ENCODE results near the gene NPAS3. TPM values are rescaled to one million over a fixed set of nuclear protein-coding genes. Genes with fewer than 3 reads are reported as not detected.

NPAS3 gene
- polyA plus RNA-seq, 2 of the 4 experiments (the other 2 are of a cell fraction) = not detected

- H3K4me3 ChIP-seq = no peak overlapping the region
- TF ChIP-seq NFE2L2 (conservative IDR thresholded peaks at IDR 0.05; ENCODE audit: low read length) (no peak), HMGXB4 (CRISPR knock-in tag; IDR thresholded peaks at IDR 0.05; ENCODE audit: borderline replicate concordance) (no peak), POLR2AphosphoS2 (conservative IDR thresholded peaks at IDR 0.05; ENCODE audit: low read length) (no peak), REST (IDR thresholded peaks at IDR 0.05) (no peak), USF2 (IDR thresholded peaks at IDR 0.05) (no peak), CBX2 (IDR thresholded peaks at IDR 0.05; ENCODE audit: borderline replicate concordance, low read depth) (no peak), SREBF2 (IDR thresholded peaks at IDR 0.05) (no peak), HOXB5 (CRISPR knock-in tag; IDR thresholded peaks at IDR 0.05) (no peak)
- ChIA-PET POLR2A (interaction anchor here (0.7 kb wide), 1 partner anchor 1322 kb away, joined by 10 read pairs; no protein-coding TSS in a partner anchor), CTCF (no interaction called here)
- 41% methylated on average over 5 of the region's 5 CpGs for whole genome bisulfite sequencing (ENCODE audit: missing lambda C conversion rate)
- H3K9me3 ChIP-seq = no peaks in the 10 kb centered on the region
- H3K27ac ChIP-seq = no peak overlapping the region
- FAIRE-seq (no peak), ATAC-seq (no peak), DNase-seq (ENCODE audit: low read depth in 1 of 2, low spot score in 1 of 2) (no peak)
- no peaks in the 10 kb centered on the region for H3K4me1 ChIP-seq
- H3K4me2 ChIP-seq = no peak overlapping the region
Measured at GRCh38 chr14:33163109-33163508, 224.4 kb downstream of the NPAS3 start.

GRCh38 chr14:33163600-33163999 is 224.9 kb downstream of the NPAS3 start:
- H3K4me1 ChIP-seq = no peaks in the 10 kb centered on the region
- ATAC-seq (no peak), FAIRE-seq (no peak), DNase-seq (ENCODE audit: low read depth in 1 of 2, low spot score in 1 of 2) (no peak)
- CTCF ChIA-PET = interaction anchor here (0.7 kb wide), 1 partner anchor 1065 kb away, joined by 4 read pairs; no protein-coding TSS in a partner anchor
- POLR2A ChIA-PET = interaction anchor here (0.7 kb wide), 1 partner anchor 1322 kb away, joined by 10 read pairs; no protein-coding TSS in a partner anchor
- no peak overlapping the region for H3K4me2 ChIP-seq
- H3K4me3 ChIP-seq = no peak overlapping the region
- no peak overlapping the region for H3K27ac ChIP-seq
- 85% methylated on average over 2 of the region's 2 CpGs for WGBS (ENCODE audit: missing lambda C conversion rate)
- no peak for TF ChIP-seq PBX3 (IDR thresholded peaks at IDR 0.05)
- TF ChIP-seq NFE2L2 (conservative IDR thresholded peaks at IDR 0.05; ENCODE audit: low read length) = no peak
- TF ChIP-seq MAZ (IDR thresholded peaks at IDR 0.05; ENCODE audit: borderline replicate concordance, low read depth, low read length) = no peak
- H3K9me3 ChIP-seq = no peaks in the 10 kb centered on the region

- ATAC-seq = no peak
- TF ChIP-seq USF2 (IDR thresholded peaks at IDR 0.05) (no peak), GATA3 (IDR thresholded peaks at IDR 0.05; ENCODE audit: borderline replicate concordance) (no peak), HMGXB4 (CRISPR knock-in tag; IDR thresholded peaks at IDR 0.05; ENCODE audit: borderline replicate concordance) (no peak), POLR2A (IDR thresholded peaks at IDR 0.05; ENCODE audit: low read length) (no peak), KDM1A (IDR thresholded peaks at IDR 0.05; ENCODE audit: low read depth) (no peak), ZFP36 (IDR thresholded peaks at IDR 0.05; ENCODE audit: borderline replicate concordance, partially characterized antibody) (no peak), RCOR1 (IDR thresholded peaks at IDR 0.05; ENCODE audit: low read depth, low read length) (no peak), CTCF (IDR thresholded peaks at IDR 0.05) (no peak), MAFK (IDR thresholded peaks at IDR 0.05; ENCODE audit: partially characterized antibody) (no peak), TFCP2L1 (CRISPR knock-in tag; IDR thresholded peaks at IDR 0.05) (no peak), RNF2 (IDR thresholded peaks at IDR 0.05; ENCODE audit: borderline replicate concordance, low read depth) (no peak), HOXB5 (CRISPR knock-in tag; IDR thresholded peaks at IDR 0.05) (no peak)
Measured at GRCh38 chr14:33165144-33165925, 226.7 kb downstream of the NPAS3 start.

More at GRCh38 chr14:33165144-33165925, 226.7 kb downstream of the NPAS3 start:
- no peak for FAIRE-seq
- Histone ChIP-seq H3K4me2 (no peak overlapping the region), H3K4me3 (no peak overlapping the region), H3K4me1 (no peaks in the 10 kb centered on the region), H3K27ac (no peak overlapping the region), H3K9me3 (no peaks in the 10 kb centered on the region)
- 43% methylated on average over 8 of the region's 8 CpGs for WGBS (ENCODE audit: missing lambda C conversion rate)
- POLR2A ChIA-PET = no interaction called here
- CTCF ChIA-PET = no interaction called here
- DNase-seq (ENCODE audit: low read depth in 1 of 2, low spot score in 1 of 2) = no peak

Data from A549 (cell line).